Trophoblast cell (in vitro differentiated cells and primary cell): Measurements from ENCODE around the gene ZRSR2.
"Not testable (repeated sequence)": the region's sequence is repeated elsewhere in the genome, so short reads cannot be mapped to it uniquely, and the experiment has no call there.

Source experiments
- DNase-seq, 2 donors: peaks; one replicate each; pipeline ENCODE4 v3.0.0-alpha.2; 2016
- H2AFZ ChIP-seq: 2 replicates; pipeline ENCODE4 v1.6.1; 2013; ENCODE audit warnings: low read length, moderate library complexity, mild to moderate bottlenecking; ENCODE audit not compliant: insufficient read depth, poor library complexity
- H2AK5ac ChIP-seq: 2 replicates; pipeline ENCODE4 v1.6.1; 2013; ENCODE audit warnings: mild to moderate bottlenecking, low read length
- H2BK120ac ChIP-seq: 2 replicates; pipeline ENCODE4 v1.6.1; 2013; ENCODE audit warnings: low read length, mild to moderate bottlenecking, moderate library complexity; ENCODE audit not compliant: insufficient read depth, poor library complexity
- H2BK12ac ChIP-seq: 2 replicates; pipeline ENCODE4 v1.6.1; 2013; ENCODE audit warnings: mild to moderate bottlenecking, low read length, moderate library complexity
- H2BK5ac ChIP-seq: 2 replicates; pipeline ENCODE4 v1.6.1; 2013; ENCODE audit warnings: low read length, low read depth, moderate library complexity, mild to moderate bottlenecking; ENCODE audit not compliant: poor library complexity
- H3K14ac ChIP-seq: 2 replicates; pipeline ENCODE4 v1.6.1; 2013; ENCODE audit warnings: mild to moderate bottlenecking, low read length
- H3K18ac ChIP-seq: 2 replicates; pipeline ENCODE4 v1.6.1; 2013; ENCODE audit warnings: mild to moderate bottlenecking, low read length
- H3K23ac ChIP-seq: 2 replicates; pipeline ENCODE4 v1.6.1; 2013; ENCODE audit warnings: low read length
- H3K27ac ChIP-seq: 2 replicates; pipeline ENCODE4 v1.5.1; 2013; ENCODE audit warnings: low read depth, mild to moderate bottlenecking, inconsistent platforms, low read length, moderate library complexity
- H3K27me3 ChIP-seq: 2 replicates; pipeline ENCODE4 v1.6.1; 2013; ENCODE audit warnings: inconsistent platforms, mild to moderate bottlenecking, low read length, moderate library complexity; ENCODE audit not compliant: insufficient read depth
- H3K36me3 ChIP-seq, 2 experiments: 1 replicate in 1 of 2; 2 replicates in 1 of 2; pipeline ENCODE4 v1.6.1; 2013; ENCODE audit warnings: low read length in 2 of 2, mild to moderate bottlenecking in 2 of 2, moderate library complexity in 1 of 2; ENCODE audit not compliant: insufficient read depth in 2 of 2, control insufficient read depth in 1 of 2
- H3K4ac ChIP-seq: 2 replicates; pipeline ENCODE4 v1.6.1; 2013; ENCODE audit warnings: low read depth, mild to moderate bottlenecking, low read length, moderate library complexity
- H3K4me1 ChIP-seq, 2 experiments: 1 replicate in 1 of 2; 2 replicates in 1 of 2; pipeline ENCODE4 v1.6.1; 2013; ENCODE audit warnings: low read length in 2 of 2, mild to moderate bottlenecking in 2 of 2, moderate library complexity in 1 of 2; ENCODE audit not compliant: insufficient read depth in 2 of 2, control insufficient read depth in 1 of 2
- H3K4me2 ChIP-seq: 2 replicates; pipeline ENCODE4 v1.6.1; 2013; ENCODE audit warnings: inconsistent platforms, mild to moderate bottlenecking, low read length, moderate library complexity
- H3K4me3 ChIP-seq: 2 replicates; pipeline ENCODE4 v1.5.1; 2013; ENCODE audit warnings: mild to moderate bottlenecking, low read depth, low read length, inconsistent platforms
- H3K79me1 ChIP-seq: one replicate; pipeline ENCODE4 v1.6.1; 2013; ENCODE audit warnings: low read length
- H3K79me2 ChIP-seq: 2 replicates; pipeline ENCODE4 v1.6.1; 2013; ENCODE audit warnings: low read length, mild to moderate bottlenecking; ENCODE audit not compliant: control insufficient read depth, insufficient read depth, poor library complexity
- H3K9ac ChIP-seq: 2 replicates; pipeline ENCODE4 v1.6.1; 2013; ENCODE audit warnings: mild to moderate bottlenecking, low read length
- H3K9me3 ChIP-seq: 2 replicates; pipeline ENCODE4 v1.6.1; 2013; ENCODE audit warnings: low read depth, mild to moderate bottlenecking, control low read depth, inconsistent platforms, low read length; ENCODE audit not compliant: insufficient read depth
- H4K12ac ChIP-seq: 2 replicates; pipeline ENCODE4 v1.6.1; 2013; ENCODE audit warnings: low read depth, mild to moderate bottlenecking, low read length, moderate library complexity
- H4K8ac ChIP-seq: 2 replicates; pipeline ENCODE4 v1.6.1; 2013; ENCODE audit warnings: low read depth, mild to moderate bottlenecking, low read length, moderate library complexity
- H4K91ac ChIP-seq: one replicate; pipeline ENCODE4 v1.6.1; 2013; ENCODE audit warnings: low read depth, mild to moderate bottlenecking, low read length, moderate library complexity
- WGBS: extraction: QIAGEN DNeasy Blood & Tissue Kit; methylation state at CpG from one replicate; pipeline ENCODE4 v1.1.7; 2013; ENCODE audit warnings: missing lambda C conversion rate; ENCODE audit not compliant: insufficient read length, insufficient coverage; ENCODE audit errors: extremely low coverage; 5-methylcytosine and 5-hydroxymethylcytosine counted together

Gene ZRSR2

GRCh38 chrX:15822922-15823321 lies 32.6 kb downstream of the ZRSR2 start:
- Histone ChIP-seq H4K8ac (no peak overlapping the region), H3K4me3 (no peak overlapping the region), H4K91ac (no peak overlapping the region), H3K23ac (no peak overlapping the region), H3K14ac (no peak overlapping the region), H3K4me1 (no peaks in the 10 kb centered on the region), H3K4ac (no peak overlapping the region), H3K9me3 (no peaks in the 10 kb centered on the region), H2BK12ac (no peak overlapping the region), H4K12ac (no peak overlapping the region), H2BK5ac (no peak overlapping the region), H3K79me1 (no peaks in the 10 kb centered on the region), H3K4me2 (no peak overlapping the region), H3K9ac (no peak overlapping the region), H3K79me2 (no peaks in the 10 kb centered on the region), H3K36me3 (peaks cover 6% of the 10 kb centered on the region in 2 experiments), H3K27me3 (no peaks in the 10 kb centered on the region), H3K27ac (no peak overlapping the region), H3K18ac (no peak overlapping the region), H2AFZ (no peak overlapping the region), H2AK5ac (no peak overlapping the region), H2BK120ac (no peak overlapping the region)
- no CpG with 5 or more reads among the region's 23 CpGs for WGBS
- DNase-seq, result no peak

- Histone ChIP-seq H3K23ac (no peak overlapping the region), H3K18ac (no peak overlapping the region), H3K9me3 (no peaks in the 10 kb centered on the region), H4K8ac (no peak overlapping the region), H3K4me2 (no peak overlapping the region), H3K36me3 (peaks cover 4 to 6% of the 10 kb centered on the region in 2 experiments), H3K4me1 (no peaks in the 10 kb centered on the region), H2BK12ac (no peak overlapping the region), H3K79me1 (no peaks in the 10 kb centered on the region), H2AK5ac (no peak overlapping the region), H3K27me3 (no peaks in the 10 kb centered on the region), H4K91ac (no peak overlapping the region), H2BK5ac (no peak overlapping the region), H3K4me3 (no peak overlapping the region), H2BK120ac (no peak overlapping the region), H3K27ac (no peak overlapping the region), H3K14ac (no peak overlapping the region), H3K9ac (no peak overlapping the region), H4K12ac (no peak overlapping the region), H3K4ac (no peak overlapping the region), H2AFZ (no peak overlapping the region), H3K79me2 (no peaks in the 10 kb centered on the region)
- WGBS, result no CpG with 5 or more reads among the region's 5 CpGs
- DNase-seq, result no peak
Observed at GRCh38 chrX:15825936-15826335, 35.7 kb downstream of the ZRSR2 start.

- Histone ChIP-seq H3K36me3 (no peaks in the 10 kb centered on the region), H3K4me3 (no peak overlapping the region), H2AK5ac (no peak overlapping the region), H3K79me2 (no peaks in the 10 kb centered on the region), H3K27me3 (no peaks in the 10 kb centered on the region), H4K12ac (no peak overlapping the region), H2BK5ac (no peak overlapping the region), H3K4me1 (no peaks in the 10 kb centered on the region), H3K9me3 (no peaks in the 10 kb centered on the region), H2BK120ac (no peak overlapping the region), H3K79me1 (no peaks in the 10 kb centered on the region), H3K4me2 (no peak overlapping the region), H2BK12ac (no peak overlapping the region), H3K14ac (no peak overlapping the region), H3K27ac (no peak overlapping the region), H2AFZ (no peak overlapping the region), H4K91ac (no peak overlapping the region), H3K23ac (no peak overlapping the region), H3K9ac (no peak overlapping the region), H3K18ac (no peak overlapping the region), H3K4ac (no peak overlapping the region), H4K8ac (no peak overlapping the region)
- DNase-seq, result no peak
- whole genome bisulfite sequencing, result no CpG with 5 or more reads among the region's 1 CpG
Observed at GRCh38 chrX:15829217-15829616, 38.9 kb downstream of the ZRSR2 start.

GRCh38 chrX:15831347-15831746 lies 41.1 kb downstream of the ZRSR2 start:
- H3K79me2 ChIP-seq, H3K23ac ChIP-seq, H2BK120ac ChIP-seq, H2BK12ac ChIP-seq, H2AFZ ChIP-seq, H3K18ac ChIP-seq, H4K12ac ChIP-seq, DNase-seq, H3K4me1 ChIP-seq, H3K36me3 ChIP-seq, H3K27ac ChIP-seq, H3K9me3 ChIP-seq, H3K9ac ChIP-seq, H2AK5ac ChIP-seq, H3K4me2 ChIP-seq, H3K14ac ChIP-seq, H3K4ac ChIP-seq, H4K8ac ChIP-seq, H4K91ac ChIP-seq, H2BK5ac ChIP-seq, H3K27me3 ChIP-seq, H3K79me1 ChIP-seq, H3K4me3 ChIP-seq: not testable (repeated sequence)
- WGBS, result no CpG with 5 or more reads among the region's 2 CpGs
